GM13977 (cell line): ENCODE results near the gene CETN3.

ENCODE experiments used
- DNase-seq: peaks from one replicate; pipeline ENCODE4 v3.0.0; 2012; ENCODE audit warnings: low spot score
- in situ Hi-C: fragments of 300-500 bp; cut with MboI; formaldehyde crosslinking; loops from one replicate; pipeline ENCODE4 v1.12.0; 2022; ENCODE audit warnings: low sequenced_read_pairs, low pct_unique_long_range_greater_than_20kb, mixed read lengths, inconsistent platforms; ENCODE audit not compliant: unreplicated experiment
- TF ChIP-seq, protein P1 (sequence below): IDR thresholded peaks from 2 replicates; pipeline ENCODE4 v1.5.1; 2012; ENCODE audit warnings: mild to moderate bottlenecking, control low read depth; ENCODE audit not compliant: insufficient read depth; ENCODE audit errors: extremely low read depth, missing control alignments

CETN3 gene

DNA sequence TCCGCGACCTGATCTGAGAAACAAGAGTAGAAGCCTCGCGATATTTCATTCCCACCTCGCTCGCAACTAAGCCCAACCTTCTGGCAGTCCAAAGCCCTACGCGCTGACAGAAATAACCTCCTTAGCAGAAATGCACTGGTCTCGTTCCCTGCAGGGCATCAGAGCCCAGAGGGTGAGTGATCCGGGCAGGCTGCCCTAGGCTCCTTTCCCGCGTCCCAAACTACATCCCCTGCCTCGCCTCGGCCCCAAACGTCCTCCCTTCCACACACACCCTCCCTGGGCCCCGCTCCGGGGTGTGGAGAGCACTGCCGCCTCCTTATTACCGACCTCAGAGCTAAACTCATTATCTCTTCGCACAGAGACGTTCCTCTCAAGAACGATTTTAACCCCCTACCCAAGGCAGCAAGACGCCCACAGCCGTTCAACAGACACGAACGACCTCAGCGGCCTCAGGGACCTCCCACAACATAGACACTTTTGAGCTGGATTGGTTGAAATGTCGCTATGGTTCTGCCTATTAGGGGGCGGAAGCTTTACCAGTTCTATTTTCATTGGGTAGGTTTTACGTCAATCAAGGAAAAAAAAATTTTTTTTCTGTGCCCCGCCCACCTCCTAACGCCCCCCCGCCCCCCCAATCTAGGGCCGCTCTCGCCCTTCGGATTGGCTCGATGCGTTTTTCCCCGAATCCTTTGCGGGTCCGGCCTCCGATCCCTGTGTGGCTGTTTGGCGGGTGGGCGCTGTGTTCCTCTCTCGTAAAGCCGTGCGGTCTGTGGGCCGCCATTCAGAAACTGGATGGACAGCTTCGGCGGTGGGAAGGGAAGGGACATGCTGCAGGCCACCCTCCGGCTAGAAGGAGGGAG is at the start of gene CETN3:
TSS of gene CETN3 (minus strand) at position 439 of the 860 bp plus-strand sequence. CDS start at position 344, 95 bp downstream.
- TF ChIP-seq, protein P1, sequence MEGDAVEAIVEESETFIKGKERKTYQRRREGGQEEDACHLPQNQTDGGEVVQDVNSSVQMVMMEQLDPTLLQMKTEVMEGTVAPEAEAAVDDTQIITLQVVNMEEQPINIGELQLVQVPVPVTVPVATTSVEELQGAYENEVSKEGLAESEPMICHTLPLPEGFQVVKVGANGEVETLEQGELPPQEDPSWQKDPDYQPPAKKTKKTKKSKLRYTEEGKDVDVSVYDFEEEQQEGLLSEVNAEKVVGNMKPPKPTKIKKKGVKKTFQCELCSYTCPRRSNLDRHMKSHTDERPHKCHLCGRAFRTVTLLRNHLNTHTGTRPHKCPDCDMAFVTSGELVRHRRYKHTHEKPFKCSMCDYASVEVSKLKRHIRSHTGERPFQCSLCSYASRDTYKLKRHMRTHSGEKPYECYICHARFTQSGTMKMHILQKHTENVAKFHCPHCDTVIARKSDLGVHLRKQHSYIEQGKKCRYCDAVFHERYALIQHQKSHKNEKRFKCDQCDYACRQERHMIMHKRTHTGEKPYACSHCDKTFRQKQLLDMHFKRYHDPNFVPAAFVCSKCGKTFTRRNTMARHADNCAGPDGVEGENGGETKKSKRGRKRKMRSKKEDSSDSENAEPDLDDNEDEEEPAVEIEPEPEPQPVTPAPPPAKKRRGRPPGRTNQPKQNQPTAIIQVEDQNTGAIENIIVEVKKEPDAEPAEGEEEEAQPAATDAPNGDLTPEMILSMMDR: no peak
- DNase-seq: peak; percentile 85
- in situ Hi-C loops: no loop called here

DNA sequence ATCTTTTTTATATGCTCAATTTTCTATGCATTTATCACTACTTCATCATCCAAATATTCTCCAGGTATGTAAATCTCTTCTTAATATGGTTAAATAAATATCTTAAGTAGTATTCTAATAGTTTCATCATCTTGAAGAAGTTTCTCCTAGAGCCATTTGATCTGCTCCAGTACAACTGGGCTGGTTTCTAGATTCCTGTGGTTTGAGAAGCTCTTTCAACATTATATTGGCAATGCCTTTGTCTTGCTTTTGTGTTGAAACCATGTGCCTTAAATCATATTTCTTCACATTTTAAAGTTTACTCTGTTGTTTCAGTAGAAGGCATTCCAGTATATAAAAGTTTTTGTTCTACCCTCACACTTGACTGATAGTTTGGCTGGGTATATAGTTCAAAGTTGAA is 37.4 kb upstream of the CETN3 start:
- no peak for DNase-seq
- TF ChIP-seq, protein P1: no peak
- in situ Hi-C loops: no loop called here

DNA sequence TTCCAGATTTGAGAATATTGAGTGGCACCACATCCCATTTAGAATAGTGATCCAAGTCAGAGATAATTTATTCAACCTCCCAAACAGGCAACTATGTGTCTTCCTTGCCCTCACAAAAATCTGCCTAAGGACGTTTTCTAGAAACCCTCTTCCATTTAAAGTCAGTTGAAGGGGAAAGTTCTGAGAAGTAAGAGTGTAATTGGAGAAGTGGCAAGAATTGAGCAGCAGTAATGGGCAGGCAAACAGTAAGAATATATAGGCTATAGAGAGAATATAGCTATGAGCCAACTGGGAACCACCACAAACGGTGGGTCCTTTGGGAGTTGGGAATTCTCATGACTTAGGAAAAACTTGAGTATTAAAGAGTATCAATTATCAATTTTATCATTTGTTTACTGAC is 31.1 kb upstream of the CETN3 start:
- TF ChIP-seq, protein P1: no peak
- in situ Hi-C loops: no loop called here
- no peak for DNase-seq

DNA sequence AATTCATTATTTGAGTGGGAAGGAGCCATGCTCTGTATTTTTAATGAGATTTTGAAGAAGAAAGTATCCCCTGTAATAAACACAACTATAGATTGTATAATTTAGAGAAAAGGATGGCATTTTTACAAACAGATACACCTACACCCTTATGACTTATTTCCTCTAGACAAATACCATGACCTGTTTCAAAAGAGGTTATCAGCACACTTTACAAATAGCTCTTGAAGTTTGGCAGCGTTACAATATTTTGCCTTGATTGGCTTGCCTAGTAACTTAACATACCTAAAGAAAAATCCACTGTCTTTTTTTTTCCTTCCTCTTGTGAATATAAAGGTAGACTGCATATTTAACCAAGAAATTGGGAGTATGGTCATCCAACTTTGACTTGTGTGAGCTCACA is 28.5 kb upstream of the CETN3 start:
- TF ChIP-seq, protein P1: no peak
- in situ Hi-C loops: no loop called here
- no peak for DNase-seq

DNA sequence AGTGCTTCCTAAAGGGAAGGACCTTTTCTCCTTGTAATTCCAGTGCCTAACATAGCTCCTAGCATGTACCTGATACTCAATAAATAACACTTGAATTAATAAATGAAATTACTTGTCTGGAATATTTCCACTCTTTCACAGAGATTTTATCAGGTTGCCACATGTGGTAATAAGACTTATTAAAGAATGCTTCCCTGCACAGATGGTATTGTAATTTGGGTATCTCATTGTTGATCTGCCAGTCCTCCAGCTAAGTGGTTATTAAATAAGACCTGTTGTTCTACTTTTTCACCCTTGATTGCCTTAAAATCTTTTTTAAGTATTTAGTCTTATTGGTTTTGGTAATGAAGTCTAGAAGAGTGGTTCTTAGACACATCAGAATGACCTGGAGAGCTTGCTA is 28.1 kb upstream of the CETN3 start:
- in situ Hi-C loops: no loop called here
- no peak for DNase-seq
- TF ChIP-seq, protein P1: no peak

DNA sequence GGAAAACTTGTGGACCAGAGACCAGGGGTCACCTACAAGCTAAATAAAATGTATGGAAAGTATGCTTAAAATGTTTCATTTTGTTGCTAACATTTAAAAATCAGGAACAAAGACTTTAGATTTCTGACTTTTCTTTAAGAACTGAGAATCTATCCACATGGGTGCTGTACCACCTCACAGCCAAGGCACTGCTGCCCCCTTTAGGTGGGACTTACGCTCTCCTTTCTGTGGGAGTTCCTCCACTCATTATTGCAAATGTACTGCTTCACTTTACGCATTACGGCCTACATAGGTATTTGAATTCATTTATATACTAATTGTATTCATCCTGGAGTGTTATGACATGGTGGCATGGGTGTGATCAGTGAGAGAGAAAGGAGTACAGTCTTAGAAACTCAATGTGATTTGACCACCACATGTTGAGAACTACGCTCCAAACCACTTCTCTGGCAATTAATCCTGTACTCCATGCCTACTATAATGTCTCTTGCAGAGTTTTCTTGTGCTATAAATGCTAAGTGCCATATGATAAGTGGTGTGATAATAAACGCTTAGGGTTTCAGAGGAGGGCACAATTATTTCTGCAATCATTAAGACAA is 24.7 kb upstream of the CETN3 start:
- no peak for DNase-seq
- TF ChIP-seq, protein P1: peak; percentile 79
- in situ Hi-C loops: no loop called here
